Subcutaneous abdominal adipose tissue (tissue), 5 donors: ENCODE results near the gene TPTE2.
"Not testable (repeated sequence)": the region's sequence is repeated elsewhere in the genome, so short reads cannot be mapped to it uniquely, and the experiment has no call there.

ENCODE experiments used
- H3K27ac ChIP-seq: one replicate; pipeline ENCODE4 v1.7.0; 2013; ENCODE audit warnings: low read depth, mild to moderate bottlenecking, inconsistent platforms, low read length, moderate library complexity
- H3K27me3 ChIP-seq, 5 donors: one replicate each; pipeline ENCODE4 v1.7.0; 2013; ENCODE audit warnings: low read length in 5 of 5, inconsistent platforms in 1 of 5; ENCODE audit not compliant: control insufficient read depth in 5 of 5, insufficient read depth in 4 of 5
- H3K36me3 ChIP-seq, 5 donors: one replicate each; pipeline ENCODE4 v1.7.0; 2013; ENCODE audit warnings: low read length in 5 of 5; ENCODE audit not compliant: control insufficient read depth in 5 of 5, insufficient read depth in 5 of 5
- H3K4me1 ChIP-seq, 5 donors: one replicate each; pipeline ENCODE4 v1.7.0; 2013; ENCODE audit warnings: low read length in 5 of 5, mild to moderate bottlenecking in 3 of 5, moderate library complexity in 1 of 5; ENCODE audit not compliant: control insufficient read depth in 5 of 5, insufficient read depth in 5 of 5
- H3K4me3 ChIP-seq, 5 donors: one replicate each; pipeline ENCODE4 v1.7.0; 2013; ENCODE audit warnings: low read length in 5 of 5, low read depth in 1 of 5
- H3K9ac ChIP-seq, 5 donors: one replicate each; pipeline ENCODE4 v1.7.0; 2013; ENCODE audit warnings: low read length in 5 of 5, mild to moderate bottlenecking in 4 of 5, moderate library complexity in 3 of 5
- H3K9me3 ChIP-seq, 5 donors: one replicate each; pipeline ENCODE4 v1.7.0; 2013; ENCODE audit warnings: low read length in 5 of 5; ENCODE audit not compliant: control insufficient read depth in 5 of 5
- donor health status: healthy.
- donor health status: healthy.
- donor health status: healthy.
- donor health status: healthy.
- donor health status: healthy.

The TPTE2 gene

DNA sequence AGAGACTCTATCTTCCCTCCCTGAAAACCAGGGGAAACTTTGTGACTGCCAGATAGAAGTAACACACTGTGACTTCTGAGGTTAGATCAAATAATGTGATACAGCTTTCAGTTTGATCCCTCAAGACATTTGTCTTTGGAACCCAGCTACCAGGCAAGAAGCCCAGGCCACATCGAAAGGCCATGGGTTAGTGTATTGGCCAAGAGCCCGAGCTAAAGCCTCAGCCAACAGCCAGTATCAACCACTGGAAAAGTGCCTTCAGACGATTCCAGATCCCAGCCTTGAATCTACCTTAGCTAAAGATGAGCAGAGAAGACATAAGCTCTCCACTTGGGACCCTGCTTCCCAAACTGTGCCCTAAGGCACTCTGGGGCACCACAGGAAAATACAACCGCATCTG is 10.9 kb upstream of the TPTE2 start:
- Histone ChIP-seq H3K36me3 (no peaks in the 10 kb centered on the region), H3K9me3 (no peaks in the 10 kb centered on the region), H3K27ac (no peak overlapping the region), H3K27me3 (no peaks in the 10 kb centered on the region), H3K4me1 (no peaks in the 10 kb centered on the region), H3K4me3 (no peak overlapping the region), H3K9ac (no peak overlapping the region)

DNA sequence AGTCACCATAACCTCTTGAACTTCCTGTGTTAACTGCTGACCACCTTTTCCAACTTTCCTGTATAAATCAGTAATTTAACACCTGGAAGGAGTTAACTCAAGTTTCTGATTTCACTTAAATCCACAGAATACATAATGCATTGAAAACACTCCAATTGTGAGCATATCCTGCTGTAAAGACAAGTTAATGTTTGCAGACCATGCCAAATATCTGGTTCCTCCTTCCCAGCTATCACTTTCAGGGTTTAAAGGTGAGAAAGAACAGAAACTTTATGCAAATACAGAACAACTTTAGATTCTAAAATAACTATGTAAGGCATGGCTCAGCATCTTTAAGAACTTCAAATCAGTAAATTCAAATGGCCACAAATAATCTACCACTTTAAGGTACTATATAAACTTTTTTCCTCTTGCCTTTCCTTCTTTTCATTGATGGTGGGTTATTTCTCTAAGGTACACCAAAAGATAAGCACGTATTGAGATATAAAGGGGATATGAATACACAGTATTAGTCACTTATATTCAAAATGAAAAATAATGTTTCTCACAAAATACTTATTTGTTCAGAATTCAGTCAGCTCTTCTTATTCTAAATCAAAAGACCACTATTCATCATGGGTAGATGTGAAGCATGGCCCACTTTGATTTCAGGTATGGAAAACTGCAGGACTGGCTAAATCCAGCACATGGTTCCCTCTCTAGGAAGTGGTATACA is 6.6 kb upstream of the TPTE2 start:
- Histone ChIP-seq H3K4me1 (peaks cover 0 to 4% (median 2%) of the 10 kb centered on the region in 5 donors), H3K9me3 (no peaks in the 10 kb centered on the region), H3K4me3 (no peak overlapping the region), H3K27me3 (no peaks in the 10 kb centered on the region), H3K27ac (no peak overlapping the region), H3K36me3 (no peaks in the 10 kb centered on the region), H3K9ac (no peak overlapping the region)

DNA sequence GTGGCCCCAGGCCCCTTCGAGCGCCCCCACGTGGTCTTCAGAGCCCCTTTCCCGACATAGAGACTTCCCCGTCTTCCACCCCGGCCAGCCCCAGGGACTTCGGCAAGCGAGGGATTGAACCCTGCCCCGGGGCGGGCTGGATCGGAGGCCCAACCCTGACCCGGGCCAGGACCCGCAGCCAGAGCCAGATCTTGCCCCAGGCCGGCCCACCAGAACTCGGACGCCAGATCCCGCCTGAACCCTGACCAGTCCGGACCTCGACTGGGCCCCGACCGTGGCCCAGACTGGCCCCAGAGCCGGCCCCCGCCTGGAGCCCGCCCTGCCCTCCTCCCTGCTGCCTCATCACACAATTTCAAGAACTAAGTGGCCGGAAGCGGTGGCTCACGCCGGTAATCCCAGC is 253 bp upstream of the TPTE2 start:
- Histone ChIP-seq H3K9ac (no peak overlapping the region), H3K4me3 (no peak overlapping the region)

DNA sequence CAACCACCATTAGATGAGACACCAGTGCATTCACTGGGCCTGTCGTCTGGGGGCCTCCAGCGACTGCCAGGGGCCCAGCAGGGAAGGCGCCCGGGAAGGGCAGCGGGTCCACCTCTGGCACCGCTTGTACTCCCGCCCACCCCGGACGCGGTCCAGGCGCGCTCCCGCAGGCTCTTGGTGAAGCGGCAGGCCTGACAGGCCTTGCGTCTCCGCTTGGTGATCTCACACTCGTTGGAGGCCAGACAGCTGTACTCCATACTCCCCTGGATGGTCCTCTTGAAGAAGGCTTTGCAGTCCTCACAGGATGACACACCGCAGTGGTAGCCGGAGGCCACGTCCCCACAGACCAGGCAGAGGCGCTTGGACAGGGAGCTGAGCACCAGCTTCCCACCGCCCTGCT is 660 bp downstream of the TPTE2 start:
- not testable (repeated sequence) for H3K4me1 ChIP-seq, H3K36me3 ChIP-seq, H3K9ac ChIP-seq, H3K27me3 ChIP-seq, H3K9me3 ChIP-seq, H3K27ac ChIP-seq, H3K4me3 ChIP-seq

More for the DNA sequence above, 253 bp upstream of the TPTE2 start:
- Histone ChIP-seq H3K36me3 (no peaks in the 10 kb centered on the region), H3K9me3 (no peaks in the 10 kb centered on the region), H3K4me1 (peaks cover 0 to 4% (median 2%) of the 10 kb centered on the region in 5 donors), H3K27me3 (no peaks in the 10 kb centered on the region), H3K27ac (no peak overlapping the region)

DNA sequence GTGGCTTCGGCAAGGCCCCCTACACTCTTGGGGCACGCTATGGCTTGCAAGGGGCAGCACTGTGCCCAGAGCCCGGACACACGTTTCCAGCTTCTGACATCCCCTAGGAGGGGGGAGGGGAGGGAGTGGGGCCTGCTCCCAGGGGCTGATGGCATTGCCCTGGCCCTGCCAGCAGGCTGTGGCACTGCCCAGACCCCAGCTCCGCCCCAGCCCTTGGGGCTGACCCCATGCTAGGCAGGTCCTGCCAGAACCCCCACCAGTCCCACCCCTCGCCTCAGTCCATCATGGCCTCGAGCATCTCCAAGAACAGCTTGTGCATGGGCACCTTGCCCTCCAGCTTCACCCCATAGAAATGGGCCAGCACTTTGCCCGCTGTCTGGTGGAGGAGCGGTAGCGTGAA is 1.6 kb downstream of the TPTE2 start:
- not testable (repeated sequence) for H3K27ac ChIP-seq, H3K4me3 ChIP-seq, H3K4me1 ChIP-seq, H3K9ac ChIP-seq, H3K36me3 ChIP-seq, H3K27me3 ChIP-seq, H3K9me3 ChIP-seq

DNA sequence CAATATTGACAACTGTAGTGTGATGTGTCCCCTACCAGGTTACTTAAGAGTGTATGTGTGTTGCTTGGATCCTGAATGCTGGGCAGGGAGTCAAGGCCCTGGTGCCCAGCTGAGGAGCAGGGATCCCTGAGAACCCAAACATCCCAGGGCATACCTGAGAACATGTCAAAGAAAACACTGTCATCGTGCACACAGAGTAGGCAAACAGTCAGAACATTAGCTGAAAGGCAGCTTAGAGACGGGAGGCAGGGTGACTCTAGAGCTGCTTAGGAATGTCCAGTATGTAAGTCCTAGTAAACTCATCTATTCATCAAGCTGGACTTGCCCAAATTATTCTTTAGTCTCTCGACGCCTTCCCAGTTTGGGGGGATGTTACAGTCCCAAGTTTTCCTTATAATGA is 4.0 kb downstream of the TPTE2 start:
- H3K4me1 ChIP-seq, H3K27ac ChIP-seq, H3K36me3 ChIP-seq, H3K27me3 ChIP-seq, H3K9me3 ChIP-seq, H3K9ac ChIP-seq, H3K4me3 ChIP-seq: not testable (repeated sequence)

DNA sequence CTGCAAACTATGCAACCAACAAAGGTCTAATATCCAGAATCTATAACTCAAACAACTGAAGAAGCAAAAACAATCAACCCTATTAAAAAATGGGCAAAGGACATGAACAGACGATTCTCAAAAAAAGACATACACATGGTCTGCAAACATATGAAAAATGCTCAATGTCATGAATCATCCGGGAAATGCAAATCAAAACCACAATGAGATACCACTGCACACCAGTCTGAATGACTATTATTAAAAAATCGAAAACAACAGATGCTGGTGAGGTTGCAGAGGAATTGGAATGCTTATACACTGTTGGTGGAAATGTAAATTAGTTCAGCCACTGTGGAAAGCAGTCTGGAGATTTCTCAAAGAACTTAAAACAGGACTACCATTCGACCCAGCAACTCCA is 12.1 kb downstream of the TPTE2 start:
- H3K36me3 ChIP-seq, H3K9ac ChIP-seq, H3K9me3 ChIP-seq, H3K27ac ChIP-seq, H3K4me3 ChIP-seq, H3K4me1 ChIP-seq, H3K27me3 ChIP-seq: not testable (repeated sequence)

DNA sequence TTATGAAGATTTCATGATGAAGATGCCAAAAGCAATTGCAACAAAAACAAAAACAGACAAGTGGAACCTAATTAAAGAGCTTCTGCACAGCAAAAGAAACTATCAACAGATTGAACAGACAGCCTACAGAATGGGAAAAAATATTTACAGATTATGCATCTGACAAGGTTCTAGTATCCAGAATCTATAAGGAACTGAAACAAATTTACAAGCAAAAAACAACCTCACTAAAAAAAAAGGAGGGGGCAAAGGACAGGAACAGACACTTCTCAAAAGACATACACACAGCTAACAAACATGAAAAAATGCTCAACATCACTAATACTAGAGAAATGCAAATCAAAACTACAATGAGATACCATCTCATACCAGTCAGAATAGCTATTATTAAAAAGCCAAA is 35.7 kb downstream of the TPTE2 start:
- not testable (repeated sequence) for H3K36me3 ChIP-seq, H3K27ac ChIP-seq, H3K4me3 ChIP-seq, H3K4me1 ChIP-seq, H3K9me3 ChIP-seq, H3K27me3 ChIP-seq, H3K9ac ChIP-seq

DNA sequence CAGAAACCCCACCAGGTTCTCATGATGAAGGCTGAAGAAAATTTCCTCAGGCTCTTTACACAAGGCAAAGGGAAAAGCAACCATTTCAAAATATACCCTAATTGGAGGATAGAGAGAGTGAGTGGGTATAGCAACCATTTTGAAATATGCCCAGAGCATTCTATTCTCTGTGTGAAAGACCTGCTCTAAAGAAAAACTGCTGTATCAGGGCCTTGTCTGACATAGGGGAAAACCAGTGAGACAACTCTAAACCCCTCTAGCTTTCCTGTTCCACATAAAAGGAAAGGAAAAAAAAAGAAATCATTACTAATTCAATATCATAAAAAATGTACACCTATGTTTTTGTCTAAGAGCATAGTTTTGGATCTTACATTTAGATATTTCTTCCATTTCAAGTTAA is 42.3 kb downstream of the TPTE2 start:
- H3K27me3 ChIP-seq: no peaks in the 10 kb centered on the region
- H3K4me1 ChIP-seq: no peaks in the 10 kb centered on the region
- H3K4me3 ChIP-seq: no peak overlapping the region

DNA sequence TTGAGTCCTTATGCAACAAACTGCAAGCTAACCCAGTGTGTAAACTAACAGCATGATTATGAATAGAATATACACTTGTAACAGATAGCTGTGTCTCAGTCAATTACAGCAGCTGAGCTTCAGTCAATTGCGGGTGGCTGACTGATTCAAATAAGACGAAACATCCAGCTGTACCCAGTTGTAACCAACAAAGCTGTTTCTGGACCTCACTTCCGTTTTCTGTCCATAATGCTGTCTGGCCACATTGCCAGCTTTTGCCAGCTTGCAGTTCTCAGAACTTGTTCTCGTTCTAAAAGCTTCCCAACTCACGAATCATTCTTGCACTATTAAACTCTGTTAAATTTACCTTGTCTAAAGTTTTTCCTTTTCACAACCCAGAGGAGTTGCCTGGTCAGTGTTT is 53.7 kb downstream of the TPTE2 start:
- not testable (repeated sequence) for H3K9me3 ChIP-seq, H3K27ac ChIP-seq, H3K9ac ChIP-seq, H3K4me1 ChIP-seq, H3K4me3 ChIP-seq, H3K36me3 ChIP-seq, H3K27me3 ChIP-seq

More for the DNA sequence above, 42.3 kb downstream of the TPTE2 start:
- H3K27ac ChIP-seq: no peak overlapping the region
- H3K9me3 ChIP-seq: no peaks in the 10 kb centered on the region
- H3K36me3 ChIP-seq: no peaks in the 10 kb centered on the region
- H3K9ac ChIP-seq: no peak overlapping the region

DNA sequence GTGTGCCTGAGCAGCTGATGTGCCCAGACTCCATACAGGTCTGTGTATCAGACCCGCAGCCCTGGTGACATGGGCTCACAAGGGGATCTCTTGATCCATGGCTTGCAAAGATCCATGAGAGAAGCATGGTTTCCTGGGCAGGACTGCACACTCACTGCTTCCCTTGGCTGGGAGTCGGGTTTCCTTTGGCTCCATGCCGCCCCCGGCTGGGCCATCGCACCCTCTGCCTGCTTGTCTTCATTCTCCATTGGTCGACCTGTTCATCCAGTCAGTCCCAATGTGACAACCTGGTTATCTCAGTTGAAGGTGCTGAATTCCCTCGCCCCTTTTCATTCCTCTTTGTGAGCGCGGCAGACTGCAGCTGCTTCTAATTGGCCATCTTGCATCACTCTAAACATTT is 101.2 kb downstream of the TPTE2 start:
- H3K9ac ChIP-seq, H3K27ac ChIP-seq, H3K4me1 ChIP-seq, H3K27me3 ChIP-seq, H3K36me3 ChIP-seq, H3K4me3 ChIP-seq: not testable (repeated sequence)
- H3K9me3 ChIP-seq: peaks cover 0 to 10% (median 2%) of the 10 kb centered on the region in 5 donors
